Dermis lymphatic vessel endothelial cell (primary cell): ENCODE data around the gene CTU2. TPM values are rescaled to one million over a fixed set of nuclear protein-coding genes. Genes with fewer than 3 reads are reported as not detected.

Source experiments
- total RNA-seq: library from RNA; depleted of rRNA; stranded (reverse); fragments of >200 nt; gene quantifications from 2 replicates; pipeline ENCODE4 v1.2.1, GENCODE V29; 2014

Gene CTU2
- 8.9 and 10.1 TPM in 2 replicates for total RNA-seq

GRCh38 chr16:88706229-88706964 lies at the start of gene CTU2, which contains the start of gene RNF166:
Gene CTU2 (plus strand): TSS chr16:88706503. CDS start chr16:88706531, 28 bp downstream.
Gene RNF166 (minus strand): TSS chr16:88706408. CDS start chr16:88706325, 83 bp downstream.

GRCh38 chr16:88662843-88663606 lies 43.3 kb upstream of the CTU2 start, which contains the start of gene MVD:
Gene MVD (minus strand): TSS chr16:88663091. CDS start chr16:88663080, 11 bp downstream.

GRCh38 chr16:88686439-88687253 lies 19.7 kb upstream of the CTU2 start, which contains the start of gene SNAI3:
Gene SNAI3 (minus strand): TSS chr16:88686507. CDS start chr16:88686406, 101 bp downstream.

Other genes starting within 250 kb of the CTU2 start
- 7.5 and 8.7 TPM in 2 replicates for gene ZC3H18, start 136.1 kb upstream of the CTU2 start, total RNA-seq
- not detected in 2 replicates for gene IL17C, start 67.9 kb upstream of the CTU2 start, total RNA-seq
- gene CYBA, start 55.5 kb upstream of the CTU2 start, total RNA-seq: 329 and 521 TPM in 2 replicates
- gene MVD, start 43.4 kb upstream of the CTU2 start, total RNA-seq: 30.0 and 38.9 TPM in 2 replicates
- 0.11 and 0.17 TPM in 2 replicates for gene SNAI3, start 20.0 kb upstream of the CTU2 start, total RNA-seq
- gene RNF166, start 95 bp upstream of the CTU2 start, total RNA-seq: 9.7 and 11.5 TPM in 2 replicates
- 309 and 321 TPM in 2 replicates for gene PIEZO1, start 78.7 kb downstream of the CTU2 start, total RNA-seq
- gene CDT1, start 97.3 kb downstream of the CTU2 start, total RNA-seq: 0.77 and 0.98 TPM in 2 replicates
- 67.5 and 72.0 TPM in 2 replicates for gene APRT, start 105.4 kb downstream of the CTU2 start, total RNA-seq
- 11.2 and 15.6 TPM in 2 replicates for gene GALNS, start 150.4 kb downstream of the CTU2 start, total RNA-seq
- gene TRAPPC2L, start 150.6 kb downstream of the CTU2 start, total RNA-seq: 31.5 and 38.0 TPM in 2 replicates
- not detected in 2 replicates for gene PABPN1L, start 160.2 kb downstream of the CTU2 start, total RNA-seq